K562 (cell line): Measurements from ENCODE around the gene RGL2. TPM values are rescaled to one million over a fixed set of nuclear protein-coding genes. Genes with fewer than 3 reads are reported as not detected.

Experiments used
- BCLAF1 ChIP-seq, 2 experiments: fragments of 450-650 bp in 1 of 2; IDR thresholded peaks; 2 replicates each; pipeline ENCODE4 v1.6.1; 2011 to 2017; ENCODE audit warnings: low read depth in 2 of 2, antibody characterized with exemption in 1 of 2, borderline replicate concordance in 1 of 2, low read length in 1 of 2, mild to moderate bottlenecking in 1 of 2, mixed read lengths in 1 of 2; ENCODE audit not compliant: control insufficient read depth in 1 of 2
- CBX1 ChIP-seq: sonication (generic); IDR thresholded peaks from 2 replicates; pipeline ENCODE4 v1.6.1; 2016; ENCODE audit warnings: antibody characterized with exemption, low read depth, mild to moderate bottlenecking
- CCNT2 ChIP-seq: IDR thresholded peaks from 2 replicates; pipeline ENCODE4 v1.6.1; 2011; ENCODE audit warnings: borderline replicate concordance, low read depth, mild to moderate bottlenecking, moderate library complexity, mixed read lengths, low read length; ENCODE audit not compliant: insufficient read length; ENCODE audit errors: extremely low read depth
- CREM ChIP-seq: IDR thresholded peaks from 2 replicates; pipeline ENCODE4 v1.6.1; 2014; ENCODE audit warnings: antibody characterized with exemption, low read depth
- CTBP1 ChIP-seq: fragments of 450-650 bp; IDR thresholded peaks from 2 replicates; pipeline ENCODE4 v1.6.1; 2016; ENCODE audit warnings: borderline replicate concordance
- DACH1 ChIP-seq: fragments of 450-650 bp; IDR thresholded peaks from 2 replicates; pipeline ENCODE4 v1.6.1; 2018; ENCODE audit not compliant: partially characterized antibody
- DMBX1 ChIP-seq: fragments of 250-450 bp; sonication (Bioruptor Pico); IDR thresholded peaks from 2 replicates; pipeline ENCODE4 v1.8.0; 2022; ENCODE audit warnings: inconsistent platforms, mild to moderate bottlenecking, moderate library complexity, borderline replicate concordance
- EP400 ChIP-seq: fragments of 450-650 bp; IDR thresholded peaks from 2 replicates; pipeline ENCODE4 v1.6.1; 2017; ENCODE audit warnings: antibody characterized with exemption, mild to moderate bottlenecking, moderate library complexity
- FOXO4 ChIP-seq: fragments of 450-650 bp; formaldehyde crosslinking; IDR thresholded peaks from 2 replicates; pipeline ENCODE4 v1.4.0; 2020; ENCODE audit warnings: mild to moderate bottlenecking, moderate library complexity
- GABPB1 ChIP-seq: sonication (generic); formaldehyde crosslinking; IDR thresholded peaks from 2 replicates; pipeline ENCODE4 v1.8.0; 2022; ENCODE audit warnings: mild to moderate bottlenecking, missing genetic modification reagents
- GATA2 ChIP-seq: sonication (generic); formaldehyde crosslinking; IDR thresholded peaks from 2 replicates; pipeline ENCODE4 v1.4.0; 2020; ENCODE audit warnings: mild to moderate bottlenecking, missing genetic modification reagents
- HMGN3 ChIP-seq: IDR thresholded peaks from 2 replicates; pipeline ENCODE4 v1.6.1; 2011; ENCODE audit warnings: borderline replicate concordance, low read depth, mild to moderate bottlenecking, mixed read lengths, low read length; ENCODE audit not compliant: insufficient read length; ENCODE audit errors: extremely low read depth
- HNRNPLL ChIP-seq: fragments of 200-400 bp; formaldehyde crosslinking; IDR thresholded peaks from 2 replicates; pipeline ENCODE4 v1.6.1; 2017; ENCODE audit warnings: low read length, low read depth, mild to moderate bottlenecking; ENCODE audit not compliant: poor library complexity, severe bottlenecking
- ILK ChIP-seq: fragments of 450-650 bp; IDR thresholded peaks from 2 replicates; pipeline ENCODE4 v1.6.1; 2016; ENCODE audit warnings: missing genetic modification characterization, low read depth, mild to moderate bottlenecking, missing compliant biosample characterization, moderate library complexity, borderline replicate concordance
- KDM1A ChIP-seq, 2 experiments: fragments of 450-650 bp; IDR thresholded peaks; 2 replicates each; pipeline ENCODE4 v1.6.1; 2016; ENCODE audit warnings: mild to moderate bottlenecking in 2 of 2
- NCOA4 ChIP-seq: fragments of 450-650 bp; IDR thresholded peaks from 2 replicates; pipeline ENCODE4 v1.6.1; 2018; ENCODE audit warnings: mild to moderate bottlenecking; ENCODE audit not compliant: partially characterized antibody
- PHB ChIP-seq: fragments of 250-450 bp; sonication (Bioruptor Pico); IDR thresholded peaks from 2 replicates; pipeline ENCODE4 v1.5.0; 2021
- POLR2G ChIP-seq: fragments of 200-400 bp; formaldehyde crosslinking; IDR thresholded peaks from 2 replicates; pipeline ENCODE4 v1.6.1; 2017; ENCODE audit warnings: low read depth, mild to moderate bottlenecking, antibody characterized with exemption, low read length, moderate library complexity
- SMAD1 ChIP-seq: fragments of 150-350 bp; IDR thresholded peaks from 2 replicates; pipeline ENCODE4 v1.6.1; 2014; ENCODE audit warnings: low read length, low read depth; ENCODE audit not compliant: partially characterized antibody
- SMAD3 ChIP-seq: fragments of 450-650 bp; formaldehyde crosslinking; conservative IDR thresholded peaks from 2 replicates; pipeline ENCODE4 v1.4.0; 2020; ENCODE audit warnings: mild to moderate bottlenecking
- SMARCE1 ChIP-seq: fragments of 450-650 bp; IDR thresholded peaks from 2 replicates; pipeline ENCODE4 v1.7.1; 2016; ENCODE audit warnings: mild to moderate bottlenecking
- SNAPC5 ChIP-seq: fragments of 250-450 bp; sonication (Bioruptor Pico); IDR thresholded peaks from 2 replicates; pipeline ENCODE4 v1.8.0; 2021; ENCODE audit warnings: moderate library complexity, mild to moderate bottlenecking, inconsistent platforms
- XRCC3 ChIP-seq: fragments of 450-650 bp; IDR thresholded peaks from 2 replicates; pipeline ENCODE4 v1.6.1; 2017; ENCODE audit warnings: mild to moderate bottlenecking, moderate library complexity
- ZNF699 ChIP-seq: fragments of 250-450 bp; sonication (Bioruptor Pico); IDR thresholded peaks from 2 replicates; pipeline ENCODE4 v1.8.0; 2021; ENCODE audit warnings: mild to moderate bottlenecking, moderate library complexity; ENCODE audit not compliant: insufficient replicate concordance
- polyA plus RNA-seq, 8 experiments: library from polyadenylated mRNA; depleted of rRNA in 4 of 8; stranded (reverse) in 5 of 8; unstranded in 3 of 8; fragments of >200 nt; fragmentation: Nextera tagmentation in 2 of 8; fragmentation: Illumina TruSeq in 1 of 8; extraction: Ambion mirVana in 2 of 8; extraction: Trizol in 1 of 8; gene quantifications; 2 replicates each; pipeline versions ENCODE4 v1.2.1 to v1.2.3, GENCODE V29; 2011 to 2014; ENCODE audit warnings: inconsistent platforms in 1 of 8, missing spikeins in 1 of 8
- total RNA-seq, 7 experiments: library from RNA; depleted of rRNA in 6 of 7; stranded (reverse); fragments of >200 nt in 6 of 7; fragmentation: Illumina TruSeq in 2 of 7; extraction: Trizol in 2 of 7; gene quantifications; 2 replicates each; pipeline versions ENCODE4 v1.2.1 to v1.2.3, GENCODE V29; 2011 to 2021; ENCODE audit warnings: low replicate concordance in 1 of 7

Gene RGL2
- total and polyA plus RNA-seq, 9 of the 15 experiments (the other 6 are each of a cell fraction or from before 2014, with no cell fraction given): 1.8 to 57.1 (median 19.5) TPM

GRCh38 chr6:33248932-33249731 lies 49.6 kb downstream of the RGL2 start (continued):
- peak; percentile 89 for TF ChIP-seq HNRNPLL
- TF ChIP-seq SMAD1: peak; percentile 24
- TF ChIP-seq SMAD3 (CRISPR knock-in tag): no peak
- peak; percentile 21; the same call in 1 of the 2 replicates for TF ChIP-seq SMARCE1
- peak in 1 of 2 experiments; percentile 24; a peak in 1 of 4 replicates for TF ChIP-seq KDM1A (IDR thresholded peaks at IDR 0.05)
- TF ChIP-seq GATA2 (CRISPR knock-in tag): no peak
- TF ChIP-seq CTBP1: peak; percentile 96
- TF ChIP-seq DMBX1 (CRISPR knock-in tag): 0 out of 2 replicates have a peak, but pooled peaks have one; percentile 60
- TF ChIP-seq EP400: peak; percentile 59; the same call in 1 of the 2 replicates
- TF ChIP-seq GABPB1: peak; percentile 44; the same call in 1 of the 2 replicates
- TF ChIP-seq SNAPC5 (CRISPR knock-in tag): no peak
- no peak for TF ChIP-seq ZNF699 (CRISPR knock-in tag)
- TF ChIP-seq HMGN3: peak; percentile 91
- no peak for TF ChIP-seq NCOA4
- TF ChIP-seq CCNT2: peak; percentile 91
- 0 out of 2 replicates have a peak, but pooled peaks have one; percentile 50 for TF ChIP-seq PHB
- TF ChIP-seq FOXO4 (CRISPR knock-in tag): peak; percentile 48; the same call in 1 of the 2 replicates
- TF ChIP-seq CREM: peak; percentile 78
- TF ChIP-seq XRCC3: no peak
- peak; percentile 92 for TF ChIP-seq POLR2G
- TF ChIP-seq CBX1: peak; percentile 24; the same call in 1 of the 2 replicates
- no peak for TF ChIP-seq DACH1
- TF ChIP-seq ILK: no peak
- TF ChIP-seq BCLAF1 (IDR thresholded peaks at IDR 0.05; ENCODE audit: borderline replicate concordance in 1 of 2, control insufficient read depth in 1 of 2, low read depth in 2 of 2, low read length in 1 of 2): 0 out of 4 replicates have a peak, but pooled peaks of 1 of the 2 experiments have one; percentile 42
